ENCODE results near the gene SOAT2.

Gene SOAT2

DNA sequence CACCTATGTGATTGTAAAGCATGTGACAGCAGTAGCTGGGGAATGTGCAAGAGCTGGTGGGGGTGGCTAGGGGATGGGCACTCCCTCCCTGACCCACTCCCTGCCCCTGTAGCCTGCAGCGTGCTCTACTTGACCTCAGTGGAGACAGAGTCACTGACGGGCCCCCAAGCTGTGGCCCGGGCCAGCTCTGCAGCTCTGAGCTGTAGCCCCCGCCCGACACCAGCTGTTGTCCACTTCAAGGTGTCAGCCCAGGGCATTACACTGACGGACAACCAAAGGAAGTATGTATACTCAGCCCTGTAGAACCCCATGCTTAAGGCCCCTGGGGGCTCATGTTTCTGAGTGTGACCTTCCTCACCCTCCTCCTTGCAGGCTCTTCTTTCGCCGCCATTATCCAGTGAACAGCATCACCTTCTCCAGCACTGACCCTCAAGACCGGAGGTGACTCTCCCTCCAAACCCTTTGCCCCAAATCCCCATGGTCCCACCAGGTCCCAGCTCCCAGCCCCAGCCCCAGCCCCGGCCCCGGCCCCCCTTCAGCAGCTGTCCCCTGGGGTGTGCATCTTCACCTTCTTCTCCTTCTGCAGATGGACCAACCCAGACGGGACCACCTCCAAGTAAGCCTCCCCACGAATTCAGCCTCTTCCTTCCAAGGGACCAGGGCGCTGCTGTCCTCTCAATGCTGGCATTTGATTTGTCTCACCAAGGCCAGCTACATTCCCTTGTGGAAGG is 40.1 kb upstream of the SOAT2 start:
- Histone ChIP-seq H2AFZ (ENCODE audit: low read length) (no peak overlapping the region), H3F3A (ENCODE audit: insufficient read depth, low read length) (no peaks in the 10 kb centered on the region), H4K20me1 (ENCODE audit: insufficient read depth, low read length) (no peaks in the 10 kb centered on the region), H3K4me3 (ENCODE audit: low read length) (no peak overlapping the region), H3K9me2 (replicated peaks; ENCODE audit: insufficient read depth, low read length) (no peaks in the 10 kb centered on the region), H3K9me3 (replicated peaks; ENCODE audit: insufficient read depth, low read length) (no peaks in the 10 kb centered on the region), H3K27me3 (replicated peaks; ENCODE audit: insufficient read depth, low read length) (peaks cover 19% of the 10 kb centered on the region), H3K79me2 (ENCODE audit: low read length) (no peaks in the 10 kb centered on the region), H3K27ac (ENCODE audit: low read length) (no peak overlapping the region), H3K4me1 (ENCODE audit: low read length) (no peaks in the 10 kb centered on the region), H3K36me3 (replicated peaks; ENCODE audit: insufficient read depth, low read length) (no peaks in the 10 kb centered on the region), H3K9ac (ENCODE audit: low read length) (no peak overlapping the region), H3K4me2 (ENCODE audit: low read depth, low read length) (no peak overlapping the region)
- TF ChIP-seq EZH2phosphoT487 (IDR thresholded peaks at IDR 0.05; ENCODE audit: low read length) (no peak), EZH2 (optimal IDR thresholded peaks at IDR 0.05; ENCODE audit: low read depth, low read length) (no peak)
- TF ChIP-seq, protein P1, sequence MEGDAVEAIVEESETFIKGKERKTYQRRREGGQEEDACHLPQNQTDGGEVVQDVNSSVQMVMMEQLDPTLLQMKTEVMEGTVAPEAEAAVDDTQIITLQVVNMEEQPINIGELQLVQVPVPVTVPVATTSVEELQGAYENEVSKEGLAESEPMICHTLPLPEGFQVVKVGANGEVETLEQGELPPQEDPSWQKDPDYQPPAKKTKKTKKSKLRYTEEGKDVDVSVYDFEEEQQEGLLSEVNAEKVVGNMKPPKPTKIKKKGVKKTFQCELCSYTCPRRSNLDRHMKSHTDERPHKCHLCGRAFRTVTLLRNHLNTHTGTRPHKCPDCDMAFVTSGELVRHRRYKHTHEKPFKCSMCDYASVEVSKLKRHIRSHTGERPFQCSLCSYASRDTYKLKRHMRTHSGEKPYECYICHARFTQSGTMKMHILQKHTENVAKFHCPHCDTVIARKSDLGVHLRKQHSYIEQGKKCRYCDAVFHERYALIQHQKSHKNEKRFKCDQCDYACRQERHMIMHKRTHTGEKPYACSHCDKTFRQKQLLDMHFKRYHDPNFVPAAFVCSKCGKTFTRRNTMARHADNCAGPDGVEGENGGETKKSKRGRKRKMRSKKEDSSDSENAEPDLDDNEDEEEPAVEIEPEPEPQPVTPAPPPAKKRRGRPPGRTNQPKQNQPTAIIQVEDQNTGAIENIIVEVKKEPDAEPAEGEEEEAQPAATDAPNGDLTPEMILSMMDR (IDR thresholded peaks at IDR 0.05; ENCODE audit: low read length) = no peak
- no peak for DNase-seq

DNA sequence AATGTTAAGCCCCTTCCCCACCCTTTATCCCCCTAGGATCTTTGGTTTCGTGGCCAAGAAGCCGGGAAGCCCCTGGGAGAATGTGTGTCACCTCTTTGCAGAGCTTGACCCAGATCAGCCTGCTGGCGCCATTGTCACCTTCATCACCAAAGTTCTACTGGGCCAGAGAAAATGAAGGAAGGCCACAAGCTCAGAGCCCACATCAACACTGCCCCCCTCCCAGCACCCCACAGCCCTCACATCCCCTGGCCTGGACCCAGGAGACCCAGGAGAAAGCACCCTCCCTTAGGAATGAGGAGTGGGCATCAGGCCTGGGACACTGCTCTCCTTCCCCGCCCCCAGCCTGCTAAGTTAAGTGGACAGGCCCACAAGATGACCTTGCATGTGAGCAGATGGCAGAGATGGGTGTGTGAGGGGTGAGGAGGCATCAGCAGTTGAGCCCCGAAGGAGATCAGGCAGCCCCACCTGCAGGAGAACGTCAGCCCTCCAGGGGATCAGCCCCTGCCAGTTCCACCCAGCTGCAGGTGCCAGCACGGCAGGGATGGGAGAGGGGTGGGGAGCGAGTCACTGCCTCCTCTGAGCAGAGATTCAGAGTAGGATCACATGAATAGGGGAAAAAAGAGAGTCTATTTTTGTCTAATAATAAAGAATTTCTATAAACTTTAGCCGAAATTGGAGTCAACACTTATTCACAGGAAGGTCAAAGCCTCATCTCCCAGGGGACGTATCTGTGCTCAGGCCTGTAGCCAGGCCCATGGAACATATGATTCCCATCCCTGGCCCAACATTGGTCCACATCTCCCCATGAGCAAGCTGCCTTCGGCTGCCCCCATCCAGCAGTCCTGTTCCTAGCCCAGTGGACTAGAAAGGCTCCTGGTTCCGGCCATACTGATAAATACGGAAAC is 39.3 kb upstream of the SOAT2 start:
- Histone ChIP-seq H4K20me1 (ENCODE audit: insufficient read depth, low read length) (no peaks in the 10 kb centered on the region), H3K4me1 (ENCODE audit: low read length) (no peaks in the 10 kb centered on the region), H3K79me2 (ENCODE audit: low read length) (no peaks in the 10 kb centered on the region), H3K4me3 (ENCODE audit: low read length) (no peak overlapping the region), H3F3A (ENCODE audit: insufficient read depth, low read length) (no peaks in the 10 kb centered on the region), H3K27me3 (replicated peaks; ENCODE audit: insufficient read depth, low read length) (peaks cover 19% of the 10 kb centered on the region), H3K36me3 (replicated peaks; ENCODE audit: insufficient read depth, low read length) (no peaks in the 10 kb centered on the region), H3K9ac (ENCODE audit: low read length) (no peak overlapping the region), H3K27ac (ENCODE audit: low read length) (no peak overlapping the region), H2AFZ (ENCODE audit: low read length) (no peak overlapping the region), H3K9me3 (replicated peaks; ENCODE audit: insufficient read depth, low read length) (no peaks in the 10 kb centered on the region), H3K9me2 (replicated peaks; ENCODE audit: insufficient read depth, low read length) (no peaks in the 10 kb centered on the region), H3K4me2 (ENCODE audit: low read depth, low read length) (no peak overlapping the region)
- DNase-seq = no peak
- TF ChIP-seq EZH2 (optimal IDR thresholded peaks at IDR 0.05; ENCODE audit: low read depth, low read length) (no peak), EZH2phosphoT487 (IDR thresholded peaks at IDR 0.05; ENCODE audit: low read length) (no peak)
- TF ChIP-seq, protein P1 (IDR thresholded peaks at IDR 0.05; ENCODE audit: low read length) = no peak

DNA sequence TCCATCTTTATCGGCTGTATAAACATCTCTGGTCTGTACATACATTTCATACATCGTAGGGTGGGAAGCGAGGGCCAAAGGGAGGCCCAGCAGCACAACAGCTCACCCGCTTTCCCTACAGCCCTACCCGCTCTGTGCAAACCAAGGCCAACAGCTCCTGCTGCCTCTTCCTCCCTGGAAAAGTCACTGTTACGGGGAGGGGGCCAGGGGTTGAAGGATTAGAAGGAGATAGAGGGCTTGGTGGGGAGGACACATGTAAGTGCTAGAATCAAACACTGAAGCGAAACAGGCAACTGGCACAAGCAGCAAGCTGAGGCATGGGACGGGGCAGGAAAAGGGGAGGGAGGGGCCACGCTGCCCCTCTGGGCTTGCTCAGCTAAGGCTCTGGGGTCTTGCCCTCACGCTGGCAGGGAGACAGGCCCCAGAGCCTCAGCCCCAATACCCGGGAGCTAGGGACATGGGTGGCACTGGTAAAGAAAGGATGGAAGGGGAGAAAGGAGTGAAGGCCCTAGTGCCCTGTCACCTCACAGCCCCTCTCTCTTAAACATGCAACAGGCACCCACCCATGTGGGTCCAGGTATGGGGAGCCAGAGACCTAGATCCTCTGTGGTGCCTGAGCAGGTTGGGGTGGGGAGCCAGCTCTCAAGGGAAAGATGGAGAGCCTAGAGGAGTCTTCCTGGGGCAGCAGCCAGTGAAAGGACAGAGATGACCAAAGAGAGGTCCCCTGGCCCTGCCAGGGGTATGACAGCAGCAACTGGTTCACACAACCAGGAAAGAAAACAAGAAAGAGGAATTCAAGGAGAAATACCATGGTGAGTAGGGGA is 38.5 kb upstream of the SOAT2 start:
- H3K27ac ChIP-seq (ENCODE audit: low read length) = no peak overlapping the region
- H3K9me3 ChIP-seq (replicated peaks; ENCODE audit: insufficient read depth, low read length) = no peaks in the 10 kb centered on the region
- no peaks in the 10 kb centered on the region for H3K4me1 ChIP-seq (ENCODE audit: low read length)
- no peak overlapping the region for H2AFZ ChIP-seq (ENCODE audit: low read length)
- no peak overlapping the region for H3K9ac ChIP-seq (ENCODE audit: low read length)
- TF ChIP-seq EZH2 (optimal IDR thresholded peaks at IDR 0.05; ENCODE audit: low read depth, low read length) (no peak), EZH2phosphoT487 (IDR thresholded peaks at IDR 0.05; ENCODE audit: low read length) (no peak)
- TF ChIP-seq, protein P1 (IDR thresholded peaks at IDR 0.05; ENCODE audit: low read length) = no peak
- no peaks in the 10 kb centered on the region for H3K36me3 ChIP-seq (replicated peaks; ENCODE audit: insufficient read depth, low read length)
- no peak overlapping the region for H3K4me3 ChIP-seq (ENCODE audit: low read length)
- H3F3A ChIP-seq (ENCODE audit: insufficient read depth, low read length) = no peaks in the 10 kb centered on the region
- no peaks in the 10 kb centered on the region for H3K79me2 ChIP-seq (ENCODE audit: low read length)
- peaks cover 14% of the 10 kb centered on the region for H3K27me3 ChIP-seq (replicated peaks; ENCODE audit: insufficient read depth, low read length)
- H4K20me1 ChIP-seq (ENCODE audit: insufficient read depth, low read length) = no peaks in the 10 kb centered on the region
- H3K9me2 ChIP-seq (replicated peaks; ENCODE audit: insufficient read depth, low read length) = no peaks in the 10 kb centered on the region
- DNase-seq = no peak
- no peak overlapping the region for H3K4me2 ChIP-seq (ENCODE audit: low read depth, low read length)
